Activated CD4-positive, alpha-beta memory T cell treated with anti-CD3 and anti-CD28 coated beads for 36 hours (primary cell): ENCODE data around the gene RECQL5. TPM values are rescaled to one million over a fixed set of nuclear protein-coding genes. Genes with fewer than 3 reads are reported as not detected.
A peak's percentile ranks its signal among the peaks of the same experiment; 100 is the strongest.

Source experiments
- CTCF ChIA-PET: fragments of 350-600 bp; sonication (Branson Sonifier 250); formaldehyde crosslinking; loops from one replicate; lab custom pipeline; 2021; ENCODE audit warnings: antibody characterized with exemption, inconsistent platforms; lab: Charles Lee
- POLR2A ChIA-PET: fragments of 350-600 bp; sonication (Branson Sonifier 250); formaldehyde crosslinking; loops from one replicate; lab custom pipeline; 2021; ENCODE audit warnings: antibody characterized with exemption; lab: Charles Lee
- DNase-seq: peaks from one replicate; pipeline ENCODE4 v3.0.0-alpha.2; 2020
- H3K27ac Mint-ChIP-seq: one replicate; pipeline ENCODE4 v1.8.0; 2021; ENCODE audit warnings: mixed read lengths
- H3K27me3 Mint-ChIP-seq: one replicate; pipeline ENCODE4 v1.8.0; 2021; ENCODE audit warnings: mixed read lengths
- H3K36me3 Mint-ChIP-seq: one replicate; pipeline ENCODE4 v1.8.0; 2021; ENCODE audit warnings: mixed read lengths
- H3K4me1 Mint-ChIP-seq: one replicate; pipeline ENCODE4 v1.8.0; 2021; ENCODE audit warnings: low read depth, mixed read lengths
- H3K4me3 Mint-ChIP-seq: one replicate; pipeline ENCODE4 v1.8.0; 2021; ENCODE audit warnings: mild to moderate bottlenecking, mixed read lengths
- H3K9me3 Mint-ChIP-seq: one replicate; pipeline ENCODE4 v1.8.0; 2021; ENCODE audit warnings: mixed read lengths
- intact Hi-C: fragments of 100-400 bp; cut with micrococcal nuclease; formaldehyde crosslinking; loops from one replicate; pipeline ENCODE4 v1.15.1; 2023
- total RNA-seq, 2 experiments: library from RNA; stranded (reverse); gene quantifications; one replicate each; pipeline ENCODE4 v1.2.3, GENCODE V29; 2021

The RECQL5 gene
- total RNA-seq, 2 experiments from 2014 or later: 27.7 to 31.3 TPM

GRCh38 chr17:75645889-75646637 lies 20.9 kb downstream of the RECQL5 start:
- Mint-ChIP-seq H3K36me3 (peaks cover 6% of the 10 kb centered on the region), H3K27ac (no peak overlapping the region), H3K9me3 (no peaks in the 10 kb centered on the region), H3K4me1 (peaks cover 5% of the 10 kb centered on the region), H3K27me3 (no peaks in the 10 kb centered on the region), H3K4me3 (no peak overlapping the region)
- CTCF ChIA-PET: interaction anchor here (1.1 to 19.5 kb wide), 3 partner anchors 13 to 103 kb away, joined by 3 to 438 read pairs (median 69); partner anchors contain the start of gene SMIM5
- peak; percentile 15 for DNase-seq
- POLR2A ChIA-PET: no interaction called here
- intact Hi-C loops: no loop called here

- POLR2A ChIA-PET: no interaction called here
- Mint-ChIP-seq H3K4me1 (peaks cover 5% of the 10 kb centered on the region), H3K27me3 (no peaks in the 10 kb centered on the region), H3K9me3 (no peaks in the 10 kb centered on the region), H3K36me3 (peaks cover 4% of the 10 kb centered on the region), H3K4me3 (no peak overlapping the region), H3K27ac (no peak overlapping the region)
- intact Hi-C loops: no loop called here
- DNase-seq: no peak
- CTCF ChIA-PET: interaction anchor here (1.2 to 19.5 kb wide), 3 partner anchors 13 to 103 kb away, joined by 4 to 438 read pairs (median 69); partner anchors contain the start of gene SMIM5
Measured at GRCh38 chr17:75645501-75645888, 21.5 kb downstream of the RECQL5 start.

- intact Hi-C loops: no loop called here
- Mint-ChIP-seq H3K27ac (no peak overlapping the region), H3K36me3 (no peaks in the 10 kb centered on the region), H3K4me3 (no peak overlapping the region), H3K4me1 (peaks cover 5% of the 10 kb centered on the region), H3K9me3 (no peaks in the 10 kb centered on the region), H3K27me3 (no peaks in the 10 kb centered on the region)
- CTCF ChIA-PET: interaction anchor here (7.7 to 19.5 kb wide), 2 partner anchors 11 to 105 kb away, joined by 69 to 438 read pairs; partner anchors contain the start of gene SMIM5
- no peak for DNase-seq
- POLR2A ChIA-PET: interaction anchor here (0.6 kb wide), 1 partner anchor 211 kb away, joined by 3 read pairs; no protein-coding TSS in a partner anchor
Measured at GRCh38 chr17:75643643-75644017, 23.3 kb downstream of the RECQL5 start.

GRCh38 chr17:75642784-75643642 lies 23.9 kb downstream of the RECQL5 start:
- Mint-ChIP-seq H3K27ac (no peak overlapping the region), H3K4me3 (no peak overlapping the region), H3K27me3 (no peaks in the 10 kb centered on the region), H3K36me3 (no peaks in the 10 kb centered on the region), H3K4me1 (peaks cover 5% of the 10 kb centered on the region), H3K9me3 (no peaks in the 10 kb centered on the region)
- no peak for DNase-seq
- ChIA-PET CTCF (interaction anchor here (7.7 to 19.5 kb wide), 2 partner anchors 10 to 106 kb away, joined by 69 to 438 read pairs; partner anchors contain the start of gene SMIM5), POLR2A (no interaction called here)
- intact Hi-C loops: no loop called here

GRCh38 chr17:75642182-75642783 lies 24.7 kb downstream of the RECQL5 start:
- no peak for DNase-seq
- Mint-ChIP-seq H3K36me3 (no peaks in the 10 kb centered on the region), H3K27ac (no peak overlapping the region), H3K4me1 (peaks cover 5% of the 10 kb centered on the region), H3K4me3 (no peak overlapping the region), H3K9me3 (no peaks in the 10 kb centered on the region), H3K27me3 (no peaks in the 10 kb centered on the region)
- intact Hi-C loops: no loop called here
- CTCF ChIA-PET: interaction anchor here (1.1 to 19.5 kb wide), 3 partner anchors 9 to 107 kb away, joined by 5 to 438 read pairs (median 69); partner anchors contain the start of gene SMIM5
- POLR2A ChIA-PET: interaction anchor here (1.1 kb wide), 1 partner anchor 17 kb away, joined by 3 read pairs; no protein-coding TSS in a partner anchor

- intact Hi-C loops: no loop called here
- Mint-ChIP-seq H3K4me3 (no peak overlapping the region), H3K27me3 (no peaks in the 10 kb centered on the region), H3K36me3 (no peaks in the 10 kb centered on the region), H3K27ac (no peak overlapping the region), H3K9me3 (no peaks in the 10 kb centered on the region), H3K4me1 (peaks cover 5% of the 10 kb centered on the region)
- POLR2A ChIA-PET: interaction anchor here (1.1 kb wide), 1 partner anchor 16 kb away, joined by 3 read pairs; no protein-coding TSS in a partner anchor
- DNase-seq: no peak
- CTCF ChIA-PET: interaction anchor here (1.0 to 19.5 kb wide), 4 partner anchors 9 to 108 kb away, joined by 4 to 438 read pairs (median 37); partner anchors contain the start of gene SMIM5
Measured at GRCh38 chr17:75641343-75641742, 25.6 kb downstream of the RECQL5 start.

- Mint-ChIP-seq H3K27ac (no peak overlapping the region), H3K27me3 (no peaks in the 10 kb centered on the region), H3K36me3 (no peaks in the 10 kb centered on the region), H3K4me3 (no peak overlapping the region), H3K4me1 (no peaks in the 10 kb centered on the region), H3K9me3 (no peaks in the 10 kb centered on the region)
- ChIA-PET POLR2A (no interaction called here), CTCF (interaction anchor here (1.0 to 19.5 kb wide), 3 partner anchors 8 to 108 kb away, joined by 4 to 438 read pairs (median 69); partner anchors contain the start of gene SMIM5)
- intact Hi-C loops: no loop called here
- no peak for DNase-seq
Measured at GRCh38 chr17:75640556-75641119, 26.3 kb downstream of the RECQL5 start.

- DNase-seq: no peak
- Mint-ChIP-seq H3K27ac (no peak overlapping the region), H3K36me3 (no peaks in the 10 kb centered on the region), H3K9me3 (no peaks in the 10 kb centered on the region), H3K27me3 (no peaks in the 10 kb centered on the region), H3K4me3 (no peak overlapping the region), H3K4me1 (no peaks in the 10 kb centered on the region)
- intact Hi-C loops: no loop called here
- CTCF ChIA-PET: interaction anchor here (19.5 kb wide), 1 partner anchor 109 kb away, joined by 438 read pairs; no protein-coding TSS in a partner anchor
- POLR2A ChIA-PET: no interaction called here
Measured at GRCh38 chr17:75639771-75640555, 27.0 kb downstream of the RECQL5 start.

- intact Hi-C loops: no loop called here
- no peaks in the 10 kb centered on the region for H3K9me3 Mint-ChIP-seq
- ChIA-PET POLR2A (no interaction called here), CTCF (interaction anchor here (19.5 kb wide), 1 partner anchor 110 kb away, joined by 438 read pairs; no protein-coding TSS in a partner anchor)
- DNase-seq: no peak
- no peaks in the 10 kb centered on the region for H3K4me1 Mint-ChIP-seq
- H3K36me3 Mint-ChIP-seq: no peaks in the 10 kb centered on the region
- no peak overlapping the region for H3K27ac Mint-ChIP-seq
- H3K27me3 Mint-ChIP-seq: no peaks in the 10 kb centered on the region
- H3K4me3 Mint-ChIP-seq: no peak overlapping the region
Measured at GRCh38 chr17:75639327-75639726, 27.6 kb downstream of the RECQL5 start.

GRCh38 chr17:75638893-75639292 lies 28.1 kb downstream of the RECQL5 start:
- H3K4me3 Mint-ChIP-seq: no peak overlapping the region
- intact Hi-C loops: no loop called here
- H3K27me3 Mint-ChIP-seq: no peaks in the 10 kb centered on the region
- ChIA-PET POLR2A (interaction anchor here (0.6 kb wide), 1 partner anchor 890 kb away, joined by 3 read pairs; no protein-coding TSS in a partner anchor), CTCF (interaction anchor here (0.6 to 19.5 kb wide), 2 partner anchors 110 to 611 kb away, joined by 3 to 438 read pairs; no protein-coding TSS in a partner anchor)
- no peak overlapping the region for H3K27ac Mint-ChIP-seq
- no peaks in the 10 kb centered on the region for H3K36me3 Mint-ChIP-seq
- DNase-seq: no peak
- H3K4me1 Mint-ChIP-seq: no peaks in the 10 kb centered on the region
- H3K9me3 Mint-ChIP-seq: no peaks in the 10 kb centered on the region
